GM12864 (cell line): ENCODE measurements around the gene WSCD2.

ENCODE experiments used
- DNase-seq: peaks from one replicate; pipeline ENCODE4 v3.0.0-alpha.2; 2011; ENCODE audit warnings: low read depth
- H3K4me3 ChIP-seq: 2 replicates; pipeline ENCODE4 v1.5.1; 2011; ENCODE audit warnings: mild to moderate bottlenecking, low read depth, low read length, control low read depth
- CTCF ChIP-seq: IDR thresholded peaks from 2 replicates; pipeline ENCODE4 v1.5.1; 2011; ENCODE audit warnings: low read depth, mild to moderate bottlenecking, moderate library complexity, low read length, control low read depth, inconsistent platforms; ENCODE audit errors: missing control alignments

The WSCD2 gene

DNA sequence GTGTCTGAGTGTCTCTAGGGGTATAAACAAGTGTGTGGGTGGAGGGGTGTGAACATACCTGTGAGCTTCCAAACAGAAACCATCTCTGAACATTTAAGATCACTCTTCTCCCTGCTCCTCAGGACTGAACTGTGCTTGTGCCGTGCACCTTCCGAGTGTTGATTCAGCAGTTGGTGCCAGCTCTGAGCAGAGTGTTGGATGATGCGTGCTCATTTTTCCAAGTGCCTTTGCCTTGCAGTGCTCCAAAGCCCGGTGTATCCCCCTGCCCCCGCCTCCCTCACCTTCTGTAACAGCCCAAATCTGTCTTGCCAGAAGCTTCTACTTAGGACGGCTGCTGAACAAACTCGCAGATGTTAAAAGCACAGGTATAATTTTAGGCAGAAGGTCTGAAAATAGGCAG is 4.4 kb downstream of the WSCD2 start:
- DNase-seq: no peak
- no peak overlapping the region for H3K4me3 ChIP-seq
- no peak for TF ChIP-seq CTCF

GRCh38 chr12:108134744-108135143 is 5.7 kb downstream of the WSCD2 start:
- DNase-seq: no peak
- H3K4me3 ChIP-seq: no peak overlapping the region
- TF ChIP-seq CTCF: no peak

DNA sequence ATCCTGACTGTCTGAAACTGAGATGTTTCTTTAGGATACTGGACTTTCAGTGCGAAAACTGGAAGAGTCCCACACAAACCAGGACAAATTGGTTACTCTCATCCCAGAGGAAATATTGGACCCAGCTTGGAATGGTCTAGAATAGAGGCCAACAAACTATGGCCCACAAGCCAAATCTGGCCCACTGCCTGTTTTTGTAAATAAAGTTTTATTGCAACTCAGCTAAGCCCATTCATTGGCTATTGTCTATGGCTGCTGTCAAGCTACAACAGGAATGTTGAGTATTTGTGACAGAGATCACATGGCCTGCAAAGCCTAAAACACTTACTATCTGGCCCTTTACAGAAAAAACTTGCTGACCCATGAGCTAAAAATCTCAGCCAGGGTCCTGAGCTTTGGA is 6.5 kb downstream of the WSCD2 start:
- H3K4me3 ChIP-seq: no peak overlapping the region
- TF ChIP-seq CTCF: no peak
- DNase-seq: no peak

DNA sequence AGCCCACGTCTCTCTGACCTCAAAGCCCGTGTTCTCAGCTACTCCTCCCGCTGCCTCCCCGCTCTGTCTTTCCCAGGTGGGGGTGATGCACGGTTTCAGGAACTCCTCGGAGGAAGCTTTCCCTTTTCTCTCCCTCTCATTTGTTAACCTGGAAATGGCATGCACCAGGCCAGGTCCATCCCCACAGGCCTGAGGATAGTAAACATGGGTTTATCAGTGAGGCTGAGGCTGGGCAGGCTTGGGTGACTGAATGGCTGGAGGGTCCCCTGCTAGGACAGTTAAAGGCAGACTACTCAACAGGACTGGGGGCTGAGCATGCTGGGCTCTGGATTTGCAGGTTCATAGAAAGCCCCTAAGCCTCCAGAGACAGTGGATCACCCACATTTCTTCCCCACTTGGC is 7.6 kb downstream of the WSCD2 start:
- TF ChIP-seq CTCF: no peak
- no peak for DNase-seq
- no peak overlapping the region for H3K4me3 ChIP-seq

- no peak for TF ChIP-seq CTCF
- H3K4me3 ChIP-seq: no peak overlapping the region
- no peak for DNase-seq
These were observed 10.4 kb downstream of the WSCD2 start for GRCh38 chr12:108139454-108139853.

DNA sequence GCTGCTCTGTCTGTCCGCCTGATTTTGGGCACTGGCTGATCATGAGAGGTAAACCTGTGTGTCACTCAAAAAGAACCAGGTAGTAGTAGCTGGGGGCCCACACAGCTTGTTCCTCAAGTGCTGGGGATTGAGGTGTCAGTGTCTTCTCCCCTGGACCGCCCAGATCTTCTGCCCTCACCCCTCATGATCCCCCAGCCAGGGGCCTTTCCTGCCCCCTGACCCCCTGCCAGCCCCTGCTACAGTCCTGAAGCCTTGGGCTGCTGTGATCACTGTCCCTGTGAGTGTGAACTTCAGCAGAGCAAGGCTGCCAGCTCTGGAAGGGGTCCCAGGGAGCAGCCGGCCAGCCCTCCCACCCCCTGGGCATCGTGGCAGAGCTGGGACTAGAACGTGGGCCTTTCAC is 11.4 kb downstream of the WSCD2 start:
- TF ChIP-seq CTCF: no peak
- no peak overlapping the region for H3K4me3 ChIP-seq
- no peak for DNase-seq

GRCh38 chr12:108141600-108142130 is 12.6 kb downstream of the WSCD2 start:
- H3K4me3 ChIP-seq: no peak overlapping the region
- no peak for DNase-seq
- TF ChIP-seq CTCF: no peak
